GM19372 (cell line): ENCODE data around the gene GOLPH3.
A peak's percentile ranks its signal among the peaks of the same experiment; 100 is the strongest.
"Not testable (repeated sequence)": the region's sequence is repeated elsewhere in the genome, so short reads cannot be mapped to it uniquely, and the experiment has no call there.

Experiments
- ATAC-seq: cut with Tn5 transposase; IDR thresholded peaks from one replicate; pipeline ENCODE4 v1.9.1; 2021; ENCODE audit warnings: mild to moderate bottlenecking, low read depth, moderate library complexity; ENCODE audit not compliant: unreplicated experiment

The GOLPH3 gene

GRCh38 chr5:32080565-32080964 lies 93.6 kb downstream of the GOLPH3 start:
- ATAC-seq = not testable (repeated sequence)

DNA sequence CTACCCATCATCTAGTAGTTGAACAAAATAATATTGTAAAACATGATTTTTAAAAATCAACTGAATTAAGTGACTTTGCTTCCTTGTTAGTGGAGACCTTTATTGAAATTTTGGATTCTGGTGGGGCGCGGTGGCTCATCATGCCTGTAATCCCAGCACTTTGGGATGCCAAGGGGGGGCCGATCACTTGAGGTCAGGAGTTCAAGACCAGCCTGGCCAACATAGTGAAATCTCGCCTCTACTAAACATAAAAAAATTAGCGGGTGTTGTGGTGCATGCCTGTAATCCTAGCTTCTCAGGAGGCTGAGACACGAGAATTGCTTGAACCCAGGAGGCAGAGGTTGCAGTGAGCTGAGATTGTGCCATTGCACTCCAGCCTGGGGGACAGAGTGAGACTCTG lies 95.3 kb downstream of the GOLPH3 start:
- not testable (repeated sequence) for ATAC-seq

DNA sequence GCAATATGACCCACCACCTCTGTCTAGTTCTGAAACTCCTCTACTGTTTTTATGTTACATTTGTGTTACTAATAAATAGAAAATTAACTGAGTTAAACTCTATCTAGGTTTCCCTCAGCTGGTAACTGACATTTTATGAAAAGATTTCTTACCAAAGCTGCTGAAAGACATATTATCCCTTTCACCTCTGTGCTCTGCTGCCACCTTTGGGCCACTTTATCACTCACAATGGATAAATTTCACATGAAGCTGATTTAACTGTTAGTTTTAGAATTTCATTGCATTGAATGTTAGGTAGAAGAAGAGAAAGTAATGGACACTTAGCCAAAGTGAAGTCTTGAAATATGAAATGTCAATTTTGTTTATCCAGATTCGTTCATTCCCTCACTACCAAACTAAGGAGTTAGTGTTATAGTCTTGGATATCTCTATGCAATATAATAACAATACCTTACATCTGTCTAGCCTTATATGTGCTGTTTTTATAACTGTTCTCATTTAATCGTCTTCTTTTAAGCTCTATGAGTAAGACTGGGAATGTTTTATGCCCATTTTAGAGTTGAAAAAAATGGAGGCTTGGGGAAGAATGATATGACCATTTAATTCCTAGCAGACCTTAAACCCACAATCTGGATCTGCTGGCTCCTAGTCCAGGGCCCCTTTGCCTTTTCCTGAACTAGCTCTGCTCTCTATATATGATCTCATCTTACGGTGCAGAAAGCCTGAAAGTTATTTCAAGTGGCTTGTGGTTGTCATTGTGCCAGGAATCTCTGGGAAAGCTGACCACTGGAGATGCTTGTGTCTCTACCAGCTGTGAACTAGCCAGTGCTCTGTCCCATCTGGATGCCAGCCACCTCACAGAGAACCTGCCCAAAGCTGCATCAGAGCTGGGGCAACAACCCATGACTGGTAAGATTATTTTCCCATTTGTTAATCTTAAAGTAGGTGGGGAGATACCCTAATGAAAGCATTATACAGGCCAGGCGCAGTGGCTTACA lies 97.1 kb downstream of the GOLPH3 start:
- peak; percentile 56 for ATAC-seq
